Epithelial cell of umbilical artery (primary cell): ENCODE measurements around the gene TMX1. TPM values are rescaled to one million over a fixed set of nuclear protein-coding genes. Genes with fewer than 3 reads are reported as not detected.

Experiments
- total RNA-seq: library from RNA; depleted of rRNA; stranded (reverse); fragments of >200 nt; gene quantifications from 2 replicates; pipeline ENCODE4 v1.2.3, GENCODE V29; 2014

TMX1 gene, protein sequence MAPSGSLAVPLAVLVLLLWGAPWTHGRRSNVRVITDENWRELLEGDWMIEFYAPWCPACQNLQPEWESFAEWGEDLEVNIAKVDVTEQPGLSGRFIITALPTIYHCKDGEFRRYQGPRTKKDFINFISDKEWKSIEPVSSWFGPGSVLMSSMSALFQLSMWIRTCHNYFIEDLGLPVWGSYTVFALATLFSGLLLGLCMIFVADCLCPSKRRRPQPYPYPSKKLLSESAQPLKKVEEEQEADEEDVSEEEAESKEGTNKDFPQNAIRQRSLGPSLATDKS
- 65.9 and 105 TPM in 2 replicates for total RNA-seq

DNA sequence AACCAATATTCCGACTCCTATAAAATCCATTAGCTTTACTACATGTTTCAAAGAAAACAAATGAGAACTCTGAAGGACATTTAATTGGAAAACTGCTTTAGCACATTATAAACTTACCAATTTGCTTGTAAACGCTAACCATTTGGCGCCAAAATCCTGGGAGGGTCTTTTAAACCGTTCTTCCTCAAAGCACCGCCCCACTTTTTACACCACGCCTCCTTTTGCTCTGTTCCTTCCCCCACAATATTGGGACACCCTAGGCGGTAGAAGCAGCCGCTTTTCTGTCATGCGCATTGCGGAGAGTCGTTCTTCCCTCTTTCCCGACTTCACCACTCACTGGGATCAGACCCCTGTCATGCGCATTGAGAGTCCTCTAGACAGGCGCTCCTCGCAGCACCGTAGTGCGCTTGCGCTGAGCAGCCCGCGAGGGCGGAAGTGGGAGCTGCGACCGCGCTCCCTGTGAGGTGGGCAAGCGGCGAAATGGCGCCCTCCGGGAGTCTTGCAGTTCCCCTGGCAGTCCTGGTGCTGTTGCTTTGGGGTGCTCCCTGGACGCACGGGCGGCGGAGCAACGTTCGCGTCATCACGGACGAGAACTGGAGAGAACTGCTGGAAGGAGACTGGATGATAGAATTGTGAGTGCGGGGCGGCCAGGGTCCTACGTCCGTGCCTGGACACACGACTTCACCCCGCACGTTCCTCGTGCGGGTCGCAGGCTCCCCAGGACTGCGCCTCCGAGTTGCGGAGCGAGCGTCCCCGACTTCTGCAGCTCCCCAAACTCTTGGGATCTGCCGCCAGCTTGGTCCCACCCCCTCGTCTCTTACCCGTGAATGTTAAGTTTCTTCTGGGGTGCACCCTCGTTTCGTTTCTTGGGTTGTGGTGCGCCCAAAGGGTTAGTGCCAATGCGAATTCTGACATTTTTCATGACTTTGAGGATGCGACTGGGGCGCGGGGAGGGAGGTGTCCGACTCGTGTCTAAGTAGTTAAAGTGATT lies at the start of gene TMX1:
Gene TMX1, plus strand, starts transcription at position 435 of the 991 bp plus-strand sequence. Its CDS starts 46 bp downstream, at position 481.

Other genes starting within 250 kb of the TMX1 start
- under 0.01 TPM in 1 of 2 replicates, not detected in the other for gene TRIM9, start 145.1 kb upstream of the TMX1 start, total RNA-seq